SK-N-SH treated with all-trans-retinoic acid at 6 μM for 48 hours (cell line): ENCODE data around the gene MPZL3.

ENCODE experiments used
- ATAC-seq: fragments of 200-7000 bp; cut with Tn5 transposase; 3 replicates; pipeline ENCODE4 v1.9.1; 2020; ENCODE audit warnings: mild to moderate bottlenecking, moderate library complexity
- ARNTL ChIP-seq: fragments of 450-650 bp; formaldehyde crosslinking; IDR thresholded peaks from 2 replicates; pipeline ENCODE4 v1.5.0; 2020; ENCODE audit warnings: low read depth, mild to moderate bottlenecking, moderate library complexity, borderline replicate concordance
- BACH2 ChIP-seq: fragments of 250-450 bp; sonication (Bioruptor Pico); IDR thresholded peaks from 2 replicates; pipeline ENCODE4 v1.9.0; 2021; ENCODE audit warnings: mild to moderate bottlenecking, borderline replicate concordance
- CREB5 ChIP-seq: fragments of 250-450 bp; sonication (Bioruptor Pico); IDR thresholded peaks from 2 replicates; pipeline ENCODE4 v1.5.1; 2020; ENCODE audit warnings: low read depth, mild to moderate bottlenecking, moderate library complexity
- CSDC2 ChIP-seq: fragments of 250-450 bp; sonication (Bioruptor Pico); IDR thresholded peaks from 2 replicates; pipeline ENCODE4 v1.5.0; 2020; ENCODE audit warnings: mild to moderate bottlenecking, moderate library complexity
- CSRNP3 ChIP-seq: fragments of 250-450 bp; sonication (Bioruptor Pico); IDR thresholded peaks from 2 replicates; pipeline ENCODE4 v1.5.1; 2021; ENCODE audit warnings: mild to moderate bottlenecking, moderate library complexity
- ESRRG ChIP-seq: fragments of 250-450 bp; sonication (Bioruptor Pico); IDR thresholded peaks from 2 replicates; pipeline ENCODE4 v1.6.1; 2021; ENCODE audit warnings: mild to moderate bottlenecking
- GLIS3 ChIP-seq: fragments of 250-450 bp; sonication (Bioruptor Pico); IDR thresholded peaks from 2 replicates; pipeline ENCODE4 v1.5.0; 2020; ENCODE audit warnings: mild to moderate bottlenecking, moderate library complexity
- ISL1 ChIP-seq: fragments of 250-450 bp; sonication (Bioruptor Pico); IDR thresholded peaks from 2 replicates; pipeline ENCODE4 v2.1.2; 2022; ENCODE audit warnings: mild to moderate bottlenecking, moderate library complexity
- OSR1 ChIP-seq: fragments of 250-450 bp; sonication (Bioruptor Pico); IDR thresholded peaks from 2 replicates; pipeline ENCODE4 v1.8.0; 2022; ENCODE audit warnings: moderate library complexity, mild to moderate bottlenecking, inconsistent platforms
- PATZ1 ChIP-seq: fragments of 250-450 bp; sonication (Bioruptor Pico); IDR thresholded peaks from 2 replicates; pipeline ENCODE4 v1.8.0; 2020; ENCODE audit warnings: mild to moderate bottlenecking, moderate library complexity, borderline replicate concordance
- POU6F1 ChIP-seq: fragments of 250-450 bp; sonication (Bioruptor Pico); IDR thresholded peaks from 2 replicates; pipeline ENCODE4 v1.8.0; 2021; ENCODE audit warnings: low read depth, mild to moderate bottlenecking, moderate library complexity, borderline replicate concordance
- PPARA ChIP-seq: fragments of 250-450 bp; sonication (Bioruptor Pico); IDR thresholded peaks from 2 replicates; pipeline ENCODE4 v1.5.0; 2020; ENCODE audit warnings: mild to moderate bottlenecking, borderline replicate concordance
- RARB ChIP-seq: fragments of 250-450 bp; sonication (Bioruptor Pico); IDR thresholded peaks from 2 replicates; pipeline ENCODE4 v1.8.0; 2021; ENCODE audit warnings: mild to moderate bottlenecking, moderate library complexity
- SNAI2 ChIP-seq: fragments of 250-450 bp; sonication (Bioruptor Pico); IDR thresholded peaks from 2 replicates; pipeline ENCODE4 v1.5.0; 2020; ENCODE audit warnings: mild to moderate bottlenecking, moderate library complexity
- TCF4 ChIP-seq: fragments of 250-450 bp; sonication (Bioruptor Pico); IDR thresholded peaks from 2 replicates; pipeline ENCODE4 v1.8.0; 2021; ENCODE audit warnings: mild to moderate bottlenecking, moderate library complexity, borderline replicate concordance
- TOX ChIP-seq: fragments of 250-450 bp; sonication (Bioruptor Pico); IDR thresholded peaks from 2 replicates; pipeline ENCODE4 v1.8.0; 2021; ENCODE audit warnings: mild to moderate bottlenecking, moderate library complexity, borderline replicate concordance
- TSHZ2 ChIP-seq: fragments of 250-450 bp; sonication (Bioruptor Pico); IDR thresholded peaks from 2 replicates; pipeline ENCODE4 v1.5.0; 2020; ENCODE audit warnings: mild to moderate bottlenecking, moderate library complexity
- ZFP3 ChIP-seq: fragments of 250-450 bp; sonication (Bioruptor Pico); IDR thresholded peaks from 2 replicates; pipeline ENCODE4 v1.5.0; 2020; ENCODE audit warnings: mild to moderate bottlenecking, moderate library complexity
- ZFP30 ChIP-seq: fragments of 450-650 bp; formaldehyde crosslinking; IDR thresholded peaks from 2 replicates; pipeline ENCODE4 v1.5.0; 2022; ENCODE audit warnings: mild to moderate bottlenecking, moderate library complexity
- ZNF70 ChIP-seq: fragments of 450-650 bp; formaldehyde crosslinking; IDR thresholded peaks from 2 replicates; pipeline ENCODE4 v1.5.0; 2020; ENCODE audit warnings: mild to moderate bottlenecking, moderate library complexity
- ZNF8 ChIP-seq: fragments of 450-650 bp; formaldehyde crosslinking; IDR thresholded peaks from 2 replicates; pipeline ENCODE4 v1.5.0; 2020; ENCODE audit warnings: mild to moderate bottlenecking, moderate library complexity

Gene MPZL3

GRCh38 chr11:118294053-118294452 lies 41.9 kb upstream of the MPZL3 start:
- ATAC-seq, result no peak
- TF ChIP-seq TSHZ2 (CRISPR knock-in tag) (no peak), CSRNP3 (CRISPR knock-in tag) (no peak), OSR1 (CRISPR knock-in tag) (no peak), PATZ1 (CRISPR knock-in tag) (no peak), ESRRG (no peak)

GRCh38 chr11:118291477-118292135 lies 39.4 kb upstream of the MPZL3 start:
- no peak for TF ChIP-seq ISL1
- no peak for TF ChIP-seq TSHZ2 (CRISPR knock-in tag)
- no peak for TF ChIP-seq ESRRG
- no peak for TF ChIP-seq BACH2 (CRISPR knock-in tag)
- no peak for TF ChIP-seq SNAI2 (CRISPR knock-in tag)
- no peak for TF ChIP-seq CREB5 (CRISPR knock-in tag)
- TF ChIP-seq ZFP30 (CRISPR knock-in tag), result no peak
- no peak for TF ChIP-seq RARB
- TF ChIP-seq, all 23 proteins: peak for 0
- no peak for ATAC-seq

GRCh38 chr11:118290923-118291322 lies 38.8 kb upstream of the MPZL3 start:
- no peak for ATAC-seq
- TF ChIP-seq ZFP3, result no peak
- TF ChIP-seq ESRRG, result no peak
- TF ChIP-seq SNAI2 (CRISPR knock-in tag), result no peak
- no peak for TF ChIP-seq PPARA (CRISPR knock-in tag)
- no peak for TF ChIP-seq TOX (CRISPR knock-in tag)
- TF ChIP-seq BACH2 (CRISPR knock-in tag), result no peak
- no peak for TF ChIP-seq ZNF8 (CRISPR knock-in tag)
- no peak for TF ChIP-seq ARNTL (CRISPR knock-in tag)
- no peak for TF ChIP-seq TCF4 (CRISPR knock-in tag)
- TF ChIP-seq CSDC2 (CRISPR knock-in tag), result no peak
- no peak for TF ChIP-seq ZNF70 (CRISPR knock-in tag)
- TF ChIP-seq ZFP30 (CRISPR knock-in tag), result no peak
- TF ChIP-seq GLIS3, result no peak
- TF ChIP-seq CREB5 (CRISPR knock-in tag), result no peak
- TF ChIP-seq TSHZ2 (CRISPR knock-in tag), result no peak
- TF ChIP-seq POU6F1 (CRISPR knock-in tag), result no peak
